IMR-90 (cell line): ENCODE results near the gene ORC5. TPM values are rescaled to one million over a fixed set of nuclear protein-coding genes. Genes with fewer than 3 reads are reported as not detected.

ENCODE experiments used
- ATAC-seq: fragments of 200-7000 bp; cut with Tn5 transposase; 2 replicates; pipeline ENCODE4 v1.9.1; 2020; ENCODE audit warnings: low read depth, mild to moderate bottlenecking, moderate library complexity
- BruUV-seq: library from RNA; stranded (reverse); fragments of 400-500 nt; replicated peaks from 2 replicates; lab custom pipeline; 2021; lab: Mats Ljungman, UMichigan
- CTCF ChIA-PET: fragments of 300-600 bp; formaldehyde crosslinking; extraction: SDS; loops from one replicate; lab custom pipeline; 2021; ENCODE audit warnings: antibody characterized with exemption; lab: Yijun Ruan, JAX
- POLR2A ChIA-PET: fragments of 300-600 bp; sonication (Branson Sonifier 250); formaldehyde crosslinking; loops from one replicate; lab custom pipeline; 2022; ENCODE audit warnings: antibody characterized with exemption; ENCODE audit not compliant: unreplicated experiment; lab: Charles Lee
- DNase-seq: peaks from one replicate; pipeline ENCODE4 v3.0.0; 2013
- H2AFZ ChIP-seq: replicated peaks from 2 replicates; pipeline ENCODE3; 2013; ENCODE audit warnings: low read length, mild to moderate bottlenecking; ENCODE audit not compliant: poor library complexity
- H2AK5ac ChIP-seq: 2 replicates; pipeline ENCODE4 v1.6.1; 2013; ENCODE audit warnings: low read depth, low read length, inconsistent platforms
- H2AK9ac ChIP-seq: replicated peaks from 2 replicates; pipeline ENCODE3; 2013; ENCODE audit warnings: mild to moderate bottlenecking, low read depth, low read length, moderate library complexity; ENCODE audit not compliant: poor library complexity
- H2BK120ac ChIP-seq: 2 replicates; pipeline ENCODE4 v1.6.1; 2013; ENCODE audit warnings: low read depth, low read length, inconsistent platforms
- H2BK15ac ChIP-seq: 3 replicates; pipeline ENCODE4 v1.6.1; 2013; ENCODE audit warnings: low read depth, low read length, inconsistent platforms
- H2BK20ac ChIP-seq: 2 replicates; pipeline ENCODE4 v1.6.1; 2013; ENCODE audit warnings: low read depth, mild to moderate bottlenecking, inconsistent platforms, low read length, moderate library complexity
- H2BK5ac ChIP-seq: 2 replicates; pipeline ENCODE4 v1.6.1; 2013; ENCODE audit warnings: mild to moderate bottlenecking, low read depth, low read length, inconsistent platforms; ENCODE audit not compliant: poor library complexity, severe bottlenecking
- H3K14ac ChIP-seq: replicated peaks from 2 replicates; pipeline ENCODE4 v1.6.1; 2013; ENCODE audit warnings: low read depth, low read length, inconsistent platforms
- H3K18ac ChIP-seq: 2 replicates; pipeline ENCODE4 v1.6.1; 2013; ENCODE audit warnings: low read depth, low read length, control low read depth
- H3K23ac ChIP-seq: 2 replicates; pipeline ENCODE4 v1.6.1; 2013; ENCODE audit warnings: low read depth, low read length, inconsistent platforms
- H3K27ac ChIP-seq: 2 replicates; pipeline ENCODE4 v1.5.1; 2013; ENCODE audit warnings: mild to moderate bottlenecking, control low read depth, low read length; ENCODE audit not compliant: insufficient read depth
- H3K27me3 ChIP-seq: 2 replicates; pipeline ENCODE4 v1.6.1; 2013; ENCODE audit warnings: low read length; ENCODE audit not compliant: control insufficient read depth, insufficient read depth
- H3K36me3 ChIP-seq: 2 replicates; pipeline ENCODE4 v1.6.1; 2013; ENCODE audit warnings: low read length, mixed read lengths; ENCODE audit not compliant: control insufficient read depth, insufficient read depth
- H3K4ac ChIP-seq: 2 replicates; pipeline ENCODE4 v1.6.1; 2013; ENCODE audit warnings: low read depth, low read length, inconsistent platforms
- H3K4me1 ChIP-seq: 2 replicates; pipeline ENCODE4 v1.6.1; 2013; ENCODE audit warnings: low read length, mixed read lengths; ENCODE audit not compliant: control insufficient read depth, insufficient read depth
- H3K4me2 ChIP-seq: 2 replicates; pipeline ENCODE4 v1.6.1; 2013; ENCODE audit warnings: low read depth, mild to moderate bottlenecking, control low read depth, low read length, moderate library complexity
- H3K4me3 ChIP-seq: 2 replicates; pipeline ENCODE4 v1.5.1; 2013; ENCODE audit warnings: low read depth, mild to moderate bottlenecking, control low read depth, low read length, moderate library complexity; ENCODE audit not compliant: insufficient read depth
- H3K56ac ChIP-seq: 2 replicates; pipeline ENCODE4 v1.6.1; 2013; ENCODE audit warnings: low read length, inconsistent platforms; ENCODE audit not compliant: insufficient read depth; ENCODE audit errors: extremely low read depth
- H3K79me1 ChIP-seq, 2 experiments: 2 replicates each; pipeline ENCODE4 v1.6.1; 2013; ENCODE audit warnings: low read length in 2 of 2, inconsistent platforms in 1 of 2, low read depth in 1 of 2
- H3K9ac ChIP-seq: 2 replicates; pipeline ENCODE4 v1.6.1; 2013; ENCODE audit warnings: low read depth, low read length, control low read depth
- H3K9me1 ChIP-seq: 2 replicates; pipeline ENCODE4 v1.6.1; 2013; ENCODE audit warnings: low read length, inconsistent platforms; ENCODE audit not compliant: insufficient read depth
- H3K9me3 ChIP-seq: 2 replicates; pipeline ENCODE4 v1.6.1; 2013; ENCODE audit warnings: low read length; ENCODE audit not compliant: control insufficient read depth, insufficient read depth
- H4K20me1 ChIP-seq: 2 replicates; pipeline ENCODE4 v1.6.1; 2013; ENCODE audit warnings: low read length, inconsistent platforms; ENCODE audit not compliant: insufficient read depth
- H4K5ac ChIP-seq: 2 replicates; pipeline ENCODE4 v1.6.1; 2013; ENCODE audit warnings: mild to moderate bottlenecking, low read depth, low read length, control low read depth
- H4K8ac ChIP-seq, 2 experiments: 2 replicates each; pipeline ENCODE4 v1.6.1; 2013; ENCODE audit warnings: low read depth in 2 of 2, low read length in 2 of 2, control low read depth in 1 of 2, inconsistent platforms in 1 of 2
- H4K91ac ChIP-seq: 2 replicates; pipeline ENCODE4 v1.6.1; 2013; ENCODE audit warnings: low read depth, low read length, inconsistent platforms; ENCODE audit not compliant: insufficient read depth
- BHLHE40 ChIP-seq: fragments of 150-350 bp; IDR thresholded peaks from 2 replicates; pipeline ENCODE4 v1.6.1; 2016; ENCODE audit warnings: mild to moderate bottlenecking, low read depth, low read length
- CEBPB ChIP-seq: IDR thresholded peaks from 2 replicates; pipeline ENCODE4 v1.6.1; 2012; ENCODE audit warnings: low read depth, low read length, improper control_type of control experiment
- CHD1 ChIP-seq: IDR thresholded peaks from 2 replicates; pipeline ENCODE4 v1.6.1; 2012; ENCODE audit warnings: low read depth, low read length, improper control_type of control experiment
- RAD21 ChIP-seq: IDR thresholded peaks from 2 replicates; pipeline ENCODE4 v1.6.1; 2012; ENCODE audit warnings: low read length, improper control_type of control experiment
- WGBS, 2 experiments: methylation state at CpG; one replicate each; pipeline versions ENCODE4 v1.1.5 to v1.1.7; 2013; ENCODE audit warnings: missing lambda C conversion rate in 2 of 2; ENCODE audit not compliant: insufficient read length in 1 of 2; ENCODE audit errors: extremely low coverage in 2 of 2; 5-methylcytosine and 5-hydroxymethylcytosine counted together
- dilution Hi-C: fragments of 300-500 bp; cut with HindIII; formaldehyde crosslinking; loops from one replicate; pipeline ENCODE4 v1.14.3; 2018; ENCODE audit warnings: low sequenced_read_pairs; ENCODE audit not compliant: unreplicated experiment
- in situ Hi-C: fragments of 300-500 bp; cut with MboI; formaldehyde crosslinking; loops from 3 replicates; pipeline ENCODE4 v1.14.3; 2019; ENCODE audit warnings: low sequenced_read_pairs, inconsistent platforms, mixed read lengths
- intact Hi-C: fragments of 100-400 bp; cut with micrococcal nuclease; formaldehyde crosslinking; loops from 2 replicates; pipeline ENCODE4 v1.10.0; 2022
- polyA plus RNA-seq, 3 experiments: library from polyadenylated mRNA; depleted of rRNA; stranded (reverse); fragments of >200 nt; gene quantifications; 2 replicates each; pipeline ENCODE4 v1.2.3, GENCODE V29; 2012; ENCODE audit warnings: low replicate concordance in 1 of 3
- total RNA-seq: library from RNA; depleted of rRNA; stranded (reverse); fragments of >200 nt; gene quantifications from 2 replicates; pipeline ENCODE4 v1.2.3, GENCODE V29; 2012

ORC5 gene
- total and polyA plus RNA-seq, 2 of the 4 experiments (the other 2 are of a cell fraction), result 7.9 to 18.8 TPM

DNA sequence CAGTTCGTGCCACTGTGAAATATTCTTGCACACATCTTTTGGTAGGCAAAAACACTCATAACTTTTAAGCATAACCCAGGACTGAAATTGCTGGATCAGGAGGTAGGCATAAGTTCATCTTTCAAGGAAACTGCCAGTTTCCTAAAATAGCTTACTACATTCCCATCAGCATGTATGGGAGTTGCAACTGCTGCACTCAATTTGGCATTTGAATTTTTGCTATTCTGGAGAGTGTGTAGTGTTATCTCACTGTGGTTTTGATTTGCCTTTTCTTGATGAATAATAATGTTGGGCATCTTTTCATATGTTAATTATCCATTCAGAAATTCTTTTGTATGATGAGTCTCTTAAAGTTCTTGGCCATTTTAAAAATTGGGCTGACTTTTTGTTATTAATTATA, 95.2 kb downstream of the ORC5 start:
- H4K5ac ChIP-seq, result no peak overlapping the region
- no peaks in the 10 kb centered on the region for H3K36me3 ChIP-seq
- H3K4me2 ChIP-seq, result no peak overlapping the region
- H3K56ac ChIP-seq, result no peak overlapping the region
- BruUV-seq, result no TSS peak
- ATAC-seq (no peak), DNase-seq (no peak)
- no peaks in the 10 kb centered on the region for H3K9me3 ChIP-seq
- in situ Hi-C loops (no loop called here), dilution Hi-C loops (no loop called here), intact Hi-C loops (loop anchor here (2.0 to 5.0 kb wide), 2 partner anchors 14 to 40 kb away; no protein-coding TSS in a partner anchor)
- no peak overlapping the region for H4K8ac ChIP-seq
- H3K9ac ChIP-seq, result no peak overlapping the region
- H4K91ac ChIP-seq, result no peak overlapping the region
- TF ChIP-seq CEBPB (no peak), BHLHE40 (no peak), RAD21 (no peak), CHD1 (no peak)
- H3K14ac ChIP-seq, result no peak overlapping the region
- no peak overlapping the region for H2AFZ ChIP-seq
- ChIA-PET POLR2A (no interaction called here), CTCF (no interaction called here)
- no peak overlapping the region for H3K18ac ChIP-seq
- no peak overlapping the region for H3K27ac ChIP-seq
- H2BK20ac ChIP-seq, result no peak overlapping the region
- no peak overlapping the region for H2BK5ac ChIP-seq
- H3K23ac ChIP-seq, result no peak overlapping the region
- H3K79me1 ChIP-seq, result no peaks in the 10 kb centered on the region
- no peak overlapping the region for H3K4me3 ChIP-seq
- no CpG with 5 or more reads among the region's 1 CpG for WGBS, 2 experiments
- H3K27me3 ChIP-seq, result no peaks in the 10 kb centered on the region
- no peaks in the 10 kb centered on the region for H3K9me1 ChIP-seq
- no peaks in the 10 kb centered on the region for H4K20me1 ChIP-seq
- H2AK9ac ChIP-seq, result no peak overlapping the region
- no peak overlapping the region for H3K4ac ChIP-seq
- H2BK120ac ChIP-seq, result no peak overlapping the region
- no peak overlapping the region for H2BK15ac ChIP-seq
- no peak overlapping the region for H2AK5ac ChIP-seq
- H3K4me1 ChIP-seq, result no peaks in the 10 kb centered on the region
